ENCODE results near the gene LDB2.

Gene LDB2

GRCh38 chr4:16707874-16708273 is 190.6 kb downstream of the LDB2 start:
- Histone ChIP-seq H3K36me3 (ENCODE audit: insufficient read depth, low read length) (no peaks in the 10 kb centered on the region), H3K9ac (ENCODE audit: insufficient read length) (no peak overlapping the region), H3K9me3 (ENCODE audit: low read depth, low read length) (no peaks in the 10 kb centered on the region), H3K27ac (no peak overlapping the region), H3K4me3 (no peak overlapping the region)
- no peak for DNase-seq (ENCODE audit: low read depth, low spot score)
- no peak for TF ChIP-seq POLR2AphosphoS5 (IDR thresholded peaks at IDR 0.05; ENCODE audit: borderline replicate concordance, low read depth, low read length)
- no peak for TF ChIP-seq EZH2 (IDR thresholded peaks at IDR 0.05)
- no peak for TF ChIP-seq FOXP2 (optimal IDR thresholded peaks at IDR 0.05; ENCODE audit: control extremely low read depth, extremely low read length, insufficient read depth)

- no peak for DNase-seq (ENCODE audit: low read depth, low spot score)
- Histone ChIP-seq H3K36me3 (ENCODE audit: insufficient read depth, low read length) (no peaks in the 10 kb centered on the region), H3K9ac (ENCODE audit: insufficient read length) (no peak overlapping the region), H3K27ac (no peak overlapping the region), H3K4me3 (no peak overlapping the region), H3K9me3 (ENCODE audit: low read depth, low read length) (no peaks in the 10 kb centered on the region)
- TF ChIP-seq FOXP2 (optimal IDR thresholded peaks at IDR 0.05; ENCODE audit: control extremely low read depth, extremely low read length, insufficient read depth) (no peak), POLR2AphosphoS5 (IDR thresholded peaks at IDR 0.05; ENCODE audit: borderline replicate concordance, low read depth, low read length) (no peak), EZH2 (IDR thresholded peaks at IDR 0.05) (no peak)
Observed at GRCh38 chr4:16706251-16706650, 192.2 kb downstream of the LDB2 start.

- H3K9ac ChIP-seq (ENCODE audit: insufficient read length): no peak overlapping the region
- no peak overlapping the region for H3K27ac ChIP-seq
- no peak for TF ChIP-seq POLR2AphosphoS5 (IDR thresholded peaks at IDR 0.05; ENCODE audit: borderline replicate concordance, low read depth, low read length)
- no peak for TF ChIP-seq EZH2 (IDR thresholded peaks at IDR 0.05)
- TF ChIP-seq FOXP2 (optimal IDR thresholded peaks at IDR 0.05; ENCODE audit: control extremely low read depth, extremely low read length, insufficient read depth): no peak
- no peak overlapping the region for H3K4me3 ChIP-seq
- no peaks in the 10 kb centered on the region for H3K36me3 ChIP-seq (ENCODE audit: insufficient read depth, low read length)
- DNase-seq (ENCODE audit: low read depth, low spot score): no peak
- H3K9me3 ChIP-seq (ENCODE audit: low read depth, low read length): no peaks in the 10 kb centered on the region
Observed at GRCh38 chr4:16705341-16705740, 193.1 kb downstream of the LDB2 start.

GRCh38 chr4:16704489-16704888 is 194.0 kb downstream of the LDB2 start:
- TF ChIP-seq POLR2AphosphoS5 (IDR thresholded peaks at IDR 0.05; ENCODE audit: borderline replicate concordance, low read depth, low read length) (no peak), FOXP2 (optimal IDR thresholded peaks at IDR 0.05; ENCODE audit: control extremely low read depth, extremely low read length, insufficient read depth) (no peak), EZH2 (IDR thresholded peaks at IDR 0.05) (no peak)
- no peaks in the 10 kb centered on the region for H3K36me3 ChIP-seq (ENCODE audit: insufficient read depth, low read length)
- H3K4me3 ChIP-seq: no peak overlapping the region
- H3K27ac ChIP-seq: no peak overlapping the region
- H3K9ac ChIP-seq (ENCODE audit: insufficient read length): no peak overlapping the region
- no peaks in the 10 kb centered on the region for H3K9me3 ChIP-seq (ENCODE audit: low read depth, low read length)
- no peak for DNase-seq (ENCODE audit: low read depth, low spot score)

- TF ChIP-seq POLR2AphosphoS5 (IDR thresholded peaks at IDR 0.05; ENCODE audit: borderline replicate concordance, low read depth, low read length) (no peak), FOXP2 (optimal IDR thresholded peaks at IDR 0.05; ENCODE audit: control extremely low read depth, extremely low read length, insufficient read depth) (no peak), EZH2 (IDR thresholded peaks at IDR 0.05) (no peak)
- DNase-seq (ENCODE audit: low read depth, low spot score): no peak
- H3K4me3 ChIP-seq: no peak overlapping the region
- H3K36me3 ChIP-seq (ENCODE audit: insufficient read depth, low read length): no peaks in the 10 kb centered on the region
- H3K9ac ChIP-seq (ENCODE audit: insufficient read length): no peak overlapping the region
- no peaks in the 10 kb centered on the region for H3K9me3 ChIP-seq (ENCODE audit: low read depth, low read length)
- no peak overlapping the region for H3K27ac ChIP-seq
Observed at GRCh38 chr4:16695896-16696295, 202.5 kb downstream of the LDB2 start.

GRCh38 chr4:16694884-16695276 is 203.6 kb downstream of the LDB2 start:
- no peaks in the 10 kb centered on the region for H3K9me3 ChIP-seq (ENCODE audit: low read depth, low read length)
- H3K9ac ChIP-seq (ENCODE audit: insufficient read length): no peak overlapping the region
- no peak overlapping the region for H3K27ac ChIP-seq
- DNase-seq (ENCODE audit: low read depth, low spot score): no peak
- no peak overlapping the region for H3K4me3 ChIP-seq
- TF ChIP-seq FOXP2 (optimal IDR thresholded peaks at IDR 0.05; ENCODE audit: control extremely low read depth, extremely low read length, insufficient read depth): no peak
- no peak for TF ChIP-seq EZH2 (IDR thresholded peaks at IDR 0.05)
- TF ChIP-seq POLR2AphosphoS5 (IDR thresholded peaks at IDR 0.05; ENCODE audit: borderline replicate concordance, low read depth, low read length): no peak
- H3K36me3 ChIP-seq (ENCODE audit: insufficient read depth, low read length): no peaks in the 10 kb centered on the region

GRCh38 chr4:16694173-16694883 is 204.1 kb downstream of the LDB2 start:
- H3K4me3 ChIP-seq: no peak overlapping the region
- no peak overlapping the region for H3K9ac ChIP-seq (ENCODE audit: insufficient read length)
- no peaks in the 10 kb centered on the region for H3K36me3 ChIP-seq (ENCODE audit: insufficient read depth, low read length)
- no peaks in the 10 kb centered on the region for H3K9me3 ChIP-seq (ENCODE audit: low read depth, low read length)
- TF ChIP-seq EZH2 (IDR thresholded peaks at IDR 0.05) (no peak), FOXP2 (optimal IDR thresholded peaks at IDR 0.05; ENCODE audit: control extremely low read depth, extremely low read length, insufficient read depth) (no peak), POLR2AphosphoS5 (IDR thresholded peaks at IDR 0.05; ENCODE audit: borderline replicate concordance, low read depth, low read length) (no peak)
- peak overlapping the region; percentile 99 for H3K27ac ChIP-seq
- no peak for DNase-seq (ENCODE audit: low read depth, low spot score)

GRCh38 chr4:16693641-16694040 is 204.8 kb downstream of the LDB2 start:
- no peak overlapping the region for H3K4me3 ChIP-seq
- H3K9me3 ChIP-seq (ENCODE audit: low read depth, low read length): no peaks in the 10 kb centered on the region
- DNase-seq (ENCODE audit: low read depth, low spot score): no peak
- no peak for TF ChIP-seq EZH2 (IDR thresholded peaks at IDR 0.05)
- no peak for TF ChIP-seq FOXP2 (optimal IDR thresholded peaks at IDR 0.05; ENCODE audit: control extremely low read depth, extremely low read length, insufficient read depth)
- TF ChIP-seq POLR2AphosphoS5 (IDR thresholded peaks at IDR 0.05; ENCODE audit: borderline replicate concordance, low read depth, low read length): no peak
- H3K36me3 ChIP-seq (ENCODE audit: insufficient read depth, low read length): no peaks in the 10 kb centered on the region
- peak overlapping the region; percentile 99 for H3K27ac ChIP-seq
- H3K9ac ChIP-seq (ENCODE audit: insufficient read length): no peak overlapping the region
